MM.1S (cell line): ENCODE results near the gene EPHX1.

Source experiments
- EZH2 ChIP-seq: fragments of 300-600 bp; sonication (generic); optimal IDR thresholded peaks from 2 replicates; pipeline ENCODE3; 2017; ENCODE audit warnings: low read depth, mild to moderate bottlenecking, antibody characterized with exemption, low read length, mixed read lengths
- EZH2phosphoT487 ChIP-seq: fragments of 300-600 bp; sonication (generic); IDR thresholded peaks from 2 replicates; pipeline ENCODE4 v1.6.1; 2018; ENCODE audit warnings: antibody characterized with exemption, low read length
- TF ChIP-seq, protein P1 (sequence below): fragments of 300-600 bp; sonication (generic); IDR thresholded peaks from 2 replicates; pipeline ENCODE4 v1.5.1; 2016; ENCODE audit warnings: antibody characterized with exemption, low read length, mixed read lengths

GRCh38 chr1:225853441-225853840 lies 43.5 kb downstream of the EPHX1 start:
- TF ChIP-seq EZH2: no peak
- TF ChIP-seq, protein P1, sequence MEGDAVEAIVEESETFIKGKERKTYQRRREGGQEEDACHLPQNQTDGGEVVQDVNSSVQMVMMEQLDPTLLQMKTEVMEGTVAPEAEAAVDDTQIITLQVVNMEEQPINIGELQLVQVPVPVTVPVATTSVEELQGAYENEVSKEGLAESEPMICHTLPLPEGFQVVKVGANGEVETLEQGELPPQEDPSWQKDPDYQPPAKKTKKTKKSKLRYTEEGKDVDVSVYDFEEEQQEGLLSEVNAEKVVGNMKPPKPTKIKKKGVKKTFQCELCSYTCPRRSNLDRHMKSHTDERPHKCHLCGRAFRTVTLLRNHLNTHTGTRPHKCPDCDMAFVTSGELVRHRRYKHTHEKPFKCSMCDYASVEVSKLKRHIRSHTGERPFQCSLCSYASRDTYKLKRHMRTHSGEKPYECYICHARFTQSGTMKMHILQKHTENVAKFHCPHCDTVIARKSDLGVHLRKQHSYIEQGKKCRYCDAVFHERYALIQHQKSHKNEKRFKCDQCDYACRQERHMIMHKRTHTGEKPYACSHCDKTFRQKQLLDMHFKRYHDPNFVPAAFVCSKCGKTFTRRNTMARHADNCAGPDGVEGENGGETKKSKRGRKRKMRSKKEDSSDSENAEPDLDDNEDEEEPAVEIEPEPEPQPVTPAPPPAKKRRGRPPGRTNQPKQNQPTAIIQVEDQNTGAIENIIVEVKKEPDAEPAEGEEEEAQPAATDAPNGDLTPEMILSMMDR: no peak
- TF ChIP-seq EZH2phosphoT487: no peak
